EH (cell line): ENCODE data around the gene SYNPO.

Experiments
- DNase-seq: peaks from one replicate; pipeline ENCODE4 v3.0.0-alpha.2; 2015; ENCODE audit warnings: low read depth

Gene SYNPO

DNA sequence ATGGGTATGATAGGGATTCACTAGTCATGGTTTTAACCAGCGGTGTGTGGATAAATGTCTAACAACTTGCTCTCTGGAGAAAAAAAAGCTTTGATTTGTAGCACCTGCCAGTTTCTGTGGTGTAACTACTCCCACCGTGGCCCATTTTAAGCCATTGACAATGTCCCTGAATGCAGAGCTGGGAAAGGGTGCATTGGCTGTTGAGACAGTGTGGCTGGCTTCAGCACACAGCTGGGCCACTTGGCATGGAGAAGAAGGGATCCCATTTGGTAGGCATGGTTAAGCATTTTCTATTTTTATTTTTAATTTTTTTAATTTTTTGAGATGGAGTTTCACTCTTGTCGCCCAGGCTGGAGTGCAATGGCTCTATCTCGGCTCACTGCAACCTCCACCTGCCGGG lies 31.5 kb upstream of the SYNPO start:
- DNase-seq, result no peak

DNA sequence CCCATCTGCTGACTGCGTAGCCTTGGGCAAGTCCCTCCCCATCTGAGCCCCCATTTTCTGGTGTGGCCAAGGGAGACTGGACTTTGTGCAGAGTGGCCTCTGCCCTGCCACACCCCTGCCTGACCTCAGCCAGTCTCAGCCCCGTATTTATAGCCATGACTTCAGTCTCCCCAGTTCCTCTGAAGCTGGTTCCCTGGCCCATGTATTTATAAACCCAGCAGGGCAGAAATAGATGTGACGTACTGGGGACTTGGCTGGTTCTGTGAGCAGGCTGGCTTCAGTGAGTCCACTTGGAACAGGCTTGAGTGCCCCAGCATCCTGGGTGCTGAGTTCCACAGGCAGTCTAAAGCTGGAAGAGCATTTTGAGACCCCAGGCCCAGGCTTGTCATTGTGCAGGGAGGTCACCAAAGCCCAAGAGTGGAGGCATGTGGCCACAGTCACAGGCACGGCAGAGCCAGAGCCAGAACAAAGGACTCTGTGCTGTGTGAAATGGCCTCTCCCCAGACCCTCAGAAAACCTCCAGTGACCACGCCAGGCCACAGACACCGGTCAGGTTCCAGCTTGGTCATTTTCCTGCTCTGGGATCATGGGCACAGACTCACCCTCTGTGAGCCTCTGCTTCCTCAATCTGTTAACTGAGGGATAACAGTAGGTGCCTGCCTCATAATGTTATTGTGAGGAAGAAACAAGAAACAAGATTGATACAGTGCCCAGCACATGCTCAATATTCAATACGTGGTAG lies 30.4 kb upstream of the SYNPO start:
- no peak for DNase-seq

DNA sequence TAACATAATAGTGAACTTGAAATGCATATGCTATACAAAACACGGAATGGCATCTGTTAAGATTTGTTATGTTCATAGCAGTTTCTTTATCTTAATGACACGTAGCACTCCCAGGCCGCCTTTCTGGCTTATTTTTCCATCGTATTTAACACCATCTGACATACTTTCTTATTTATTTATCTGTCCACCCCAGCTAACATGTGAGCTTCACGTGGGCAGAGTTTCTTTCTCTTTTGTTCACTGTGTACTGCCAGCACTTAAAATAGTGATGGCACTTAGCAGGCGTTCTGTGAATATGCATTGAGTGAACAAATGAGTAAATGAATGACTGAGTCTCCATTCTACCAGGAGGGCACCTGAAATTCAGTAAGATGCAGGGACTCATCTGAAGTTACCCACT lies 29.4 kb upstream of the SYNPO start:
- no peak for DNase-seq

DNA sequence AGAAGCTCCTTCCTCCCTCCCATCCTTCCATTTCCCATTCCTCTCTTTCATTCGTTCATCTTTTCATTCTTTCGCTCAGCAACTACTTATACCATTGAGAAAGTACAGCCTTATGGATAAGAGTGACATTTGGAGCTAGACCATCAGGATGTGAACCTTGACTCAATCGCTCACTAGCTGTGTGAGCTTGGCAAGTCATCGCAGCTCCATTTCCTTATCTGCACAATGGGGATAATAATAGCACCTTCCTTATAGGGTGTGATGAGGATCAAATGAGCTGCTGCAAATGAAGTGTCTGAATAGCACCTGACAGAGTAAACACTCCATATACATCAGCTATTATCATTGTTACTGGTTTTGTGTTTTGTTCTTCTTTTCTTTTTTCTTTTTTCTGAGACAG lies 28.1 kb upstream of the SYNPO start:
- no peak for DNase-seq

DNA sequence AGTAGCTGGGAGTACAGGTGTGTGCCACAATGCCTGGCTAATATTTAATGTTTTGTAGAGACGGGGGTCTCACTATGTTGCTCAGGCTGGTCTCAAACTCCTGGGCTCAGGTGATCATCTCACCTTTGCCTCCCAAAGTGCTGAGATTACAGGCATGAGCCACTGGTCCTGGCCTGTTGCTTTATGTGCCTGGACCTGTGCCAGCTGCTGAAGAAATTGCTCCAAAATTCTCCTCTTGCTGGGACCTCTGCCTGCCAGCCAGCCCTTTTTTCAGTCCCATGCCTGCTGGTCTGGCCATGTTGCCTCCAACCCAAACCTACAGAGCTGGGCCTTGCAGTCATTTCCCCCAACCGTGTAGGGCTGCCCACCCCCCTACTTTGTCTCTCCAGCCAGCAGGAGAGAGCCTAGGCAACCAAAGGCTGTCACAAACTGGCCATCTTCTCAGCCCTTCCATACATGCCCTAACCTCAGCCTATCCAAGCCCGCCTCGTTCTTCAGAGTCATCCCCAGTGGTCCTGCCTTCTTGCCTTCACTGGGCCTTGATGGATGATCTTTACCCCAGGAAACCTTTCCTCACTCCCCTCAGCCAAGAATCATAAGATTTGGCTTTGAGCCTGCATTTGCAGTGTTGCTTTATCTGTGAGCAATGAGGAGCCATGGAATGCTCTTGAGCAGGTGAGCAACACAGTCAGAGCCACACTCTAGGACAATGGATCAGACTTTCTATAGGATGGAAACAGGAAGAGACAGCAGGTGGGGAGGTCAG lies 27.4 kb upstream of the SYNPO start:
- no peak for DNase-seq

DNA sequence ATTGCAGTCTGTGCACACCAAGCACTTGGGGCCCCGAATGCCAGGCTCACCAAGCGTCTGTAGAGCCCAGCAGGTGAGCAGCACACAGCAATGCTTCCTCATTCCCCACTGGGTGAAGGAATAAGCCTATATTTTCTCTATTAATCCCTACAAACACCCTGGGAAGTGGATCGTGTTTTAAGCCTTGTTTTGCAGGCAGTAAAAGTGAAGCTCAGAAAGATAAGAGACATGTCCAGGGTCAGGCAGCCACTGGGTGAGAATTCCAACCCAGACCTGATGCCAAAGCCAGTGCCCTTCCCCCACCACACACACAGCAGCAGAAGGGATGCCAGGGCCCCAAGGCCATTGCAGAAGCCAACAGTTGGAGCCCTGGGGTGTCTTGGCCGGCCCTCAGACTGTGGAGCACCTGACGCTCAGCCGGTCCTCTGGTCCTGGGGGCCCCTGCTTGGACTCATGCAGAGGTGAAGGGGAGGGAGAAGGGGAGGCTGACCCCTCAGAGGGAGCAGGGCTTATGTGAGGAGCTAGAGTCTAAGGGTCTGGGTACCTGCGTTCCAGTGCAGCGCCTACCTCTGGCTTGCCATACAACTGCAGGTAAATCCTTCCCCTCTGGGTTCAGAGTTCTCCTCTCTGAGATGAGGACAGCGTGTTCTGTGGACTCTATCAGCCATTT lies 26.3 kb upstream of the SYNPO start:
- DNase-seq, result no peak

DNA sequence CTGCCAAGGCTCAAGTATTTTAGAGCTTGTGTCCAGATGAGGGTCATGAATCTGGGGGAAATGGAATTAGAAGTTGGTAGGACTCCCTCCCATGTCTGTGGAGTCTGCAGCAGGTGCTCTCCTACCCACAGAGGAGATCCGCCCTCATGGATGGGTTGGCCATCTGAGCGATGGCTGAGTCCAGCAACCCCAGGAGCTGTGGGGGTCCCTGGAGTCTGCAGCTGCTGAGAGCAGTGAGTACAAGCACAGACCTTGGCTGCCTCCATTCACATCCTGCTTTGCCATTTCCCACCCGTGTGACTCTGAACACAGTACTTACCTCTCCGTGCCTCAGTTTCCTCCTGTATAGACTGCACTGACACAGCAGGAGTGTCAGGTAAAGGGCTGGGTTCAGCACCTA lies 25.8 kb upstream of the SYNPO start:
- no peak for DNase-seq

DNA sequence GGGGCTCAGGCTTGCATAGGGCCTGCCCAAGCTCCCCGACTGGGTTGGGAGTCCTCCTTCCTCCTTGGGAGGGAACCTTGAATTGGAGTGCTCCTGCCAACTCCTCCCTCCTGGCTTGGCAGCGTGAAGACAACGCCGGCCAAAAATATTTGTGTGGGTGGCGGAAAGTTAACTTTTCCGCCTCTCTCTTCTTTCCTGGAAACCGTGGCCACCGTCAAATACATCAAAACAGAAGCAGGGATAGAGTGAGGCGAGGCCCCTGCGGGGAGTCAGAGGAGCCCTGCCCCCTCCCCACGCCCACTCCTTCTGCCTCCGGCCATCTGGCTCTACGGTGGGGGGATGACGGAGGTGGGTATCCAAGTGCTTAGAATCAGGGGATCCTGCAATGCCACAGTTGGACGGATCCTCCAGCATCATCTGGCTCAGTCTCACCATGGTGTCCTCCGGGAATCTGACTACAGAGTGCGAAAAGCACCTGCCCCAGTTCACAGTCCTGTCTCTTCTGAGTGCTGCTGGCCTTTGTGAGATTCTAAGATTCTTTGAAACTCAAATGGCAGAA lies 25.2 kb upstream of the SYNPO start:
- peak; percentile 51 for DNase-seq

DNA sequence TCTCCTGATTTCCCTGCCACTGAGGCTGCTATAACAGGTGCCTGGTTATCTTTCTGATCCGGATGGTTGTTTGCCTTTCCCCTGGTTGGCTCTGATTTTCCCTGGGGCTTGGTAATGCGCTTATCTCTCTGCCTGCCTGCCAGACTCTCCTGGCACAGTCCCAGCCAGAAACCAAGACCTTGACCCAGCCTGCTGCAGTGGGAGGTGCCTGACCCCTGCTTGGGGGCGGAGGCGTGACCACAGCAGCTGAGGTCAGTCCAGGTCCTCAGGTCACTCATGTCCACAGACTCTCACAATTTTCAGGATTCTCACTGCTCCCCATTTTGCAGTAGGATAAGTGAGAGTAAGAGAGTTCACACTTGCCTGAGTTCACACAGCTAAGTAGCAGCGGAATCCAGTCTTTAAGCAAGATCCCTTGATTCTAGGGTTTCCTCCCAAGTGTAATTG lies 24.4 kb upstream of the SYNPO start:
- DNase-seq, result no peak

DNA sequence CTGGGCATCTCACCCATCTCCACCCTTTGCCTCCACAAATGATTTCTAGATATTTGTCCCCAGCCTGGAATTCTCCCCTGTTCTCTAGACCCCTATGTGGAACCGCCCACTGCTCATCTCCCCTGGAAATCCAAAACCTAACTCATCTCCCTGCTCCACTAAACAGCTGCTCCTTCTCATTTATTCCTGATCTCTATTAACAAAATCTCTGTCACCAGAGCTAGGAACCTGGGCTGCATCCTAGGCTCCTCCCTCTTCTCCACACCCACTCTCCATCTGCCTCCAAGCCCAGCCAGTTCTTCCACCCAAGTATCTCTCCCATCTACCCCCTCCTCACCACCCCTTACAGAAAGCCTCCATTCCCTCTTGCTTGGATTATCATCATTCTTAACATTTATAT lies 24.0 kb upstream of the SYNPO start:
- DNase-seq, result no peak

DNA sequence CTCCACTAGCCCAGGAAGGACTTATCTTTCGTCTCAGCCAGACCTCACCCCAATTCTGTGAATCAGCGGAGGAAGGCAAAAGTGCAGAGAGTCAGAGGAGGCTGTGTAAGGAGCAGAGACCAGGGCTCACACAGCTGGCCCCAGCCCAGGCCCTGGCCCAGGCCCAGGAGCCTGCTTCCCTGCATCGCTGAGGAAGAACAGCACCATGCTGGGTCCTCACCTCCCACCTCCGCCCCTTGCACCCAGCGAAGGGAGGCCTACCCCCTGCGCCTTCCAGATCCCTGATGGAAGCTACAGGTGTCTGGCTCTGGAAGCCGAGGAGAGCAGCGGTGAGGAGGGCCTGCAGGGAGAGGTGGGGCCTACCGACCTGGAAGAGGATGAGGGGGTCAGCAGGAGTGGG lies 22.3 kb upstream of the SYNPO start:
- DNase-seq, result no peak

DNA sequence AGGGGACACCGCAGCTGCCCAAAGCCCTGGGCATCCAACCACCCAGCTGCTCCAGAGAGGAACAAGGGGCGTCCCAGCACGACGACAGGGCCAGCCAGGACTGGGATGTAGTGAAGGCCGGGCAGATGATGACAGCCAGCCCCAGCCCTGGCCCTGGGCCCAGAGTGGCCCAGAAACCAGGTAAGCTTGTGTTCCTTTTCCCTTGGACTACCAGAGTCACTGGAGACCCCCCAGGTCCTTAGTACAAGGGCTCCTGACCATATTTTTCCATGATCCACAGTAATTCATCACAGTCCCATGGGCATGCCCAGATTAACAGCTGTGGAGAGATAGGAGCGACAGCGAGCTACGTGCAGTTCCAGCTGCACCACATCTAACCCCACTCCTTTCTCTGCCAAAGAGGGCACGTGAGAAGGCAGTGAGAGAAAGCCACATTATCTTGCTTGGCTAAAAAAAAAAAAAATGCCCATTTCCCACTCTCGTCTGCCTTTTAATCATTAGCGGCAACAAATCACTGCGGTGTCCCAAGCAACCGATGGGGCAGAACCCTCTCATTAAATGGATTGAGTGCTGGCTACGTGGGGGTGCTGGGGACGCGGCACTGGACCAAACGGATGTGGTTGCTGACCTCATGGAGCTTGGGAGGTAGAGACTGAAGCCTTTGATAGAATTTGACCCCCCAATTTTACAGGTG lies 21.7 kb upstream of the SYNPO start:
- peak; percentile 39 for DNase-seq

DNA sequence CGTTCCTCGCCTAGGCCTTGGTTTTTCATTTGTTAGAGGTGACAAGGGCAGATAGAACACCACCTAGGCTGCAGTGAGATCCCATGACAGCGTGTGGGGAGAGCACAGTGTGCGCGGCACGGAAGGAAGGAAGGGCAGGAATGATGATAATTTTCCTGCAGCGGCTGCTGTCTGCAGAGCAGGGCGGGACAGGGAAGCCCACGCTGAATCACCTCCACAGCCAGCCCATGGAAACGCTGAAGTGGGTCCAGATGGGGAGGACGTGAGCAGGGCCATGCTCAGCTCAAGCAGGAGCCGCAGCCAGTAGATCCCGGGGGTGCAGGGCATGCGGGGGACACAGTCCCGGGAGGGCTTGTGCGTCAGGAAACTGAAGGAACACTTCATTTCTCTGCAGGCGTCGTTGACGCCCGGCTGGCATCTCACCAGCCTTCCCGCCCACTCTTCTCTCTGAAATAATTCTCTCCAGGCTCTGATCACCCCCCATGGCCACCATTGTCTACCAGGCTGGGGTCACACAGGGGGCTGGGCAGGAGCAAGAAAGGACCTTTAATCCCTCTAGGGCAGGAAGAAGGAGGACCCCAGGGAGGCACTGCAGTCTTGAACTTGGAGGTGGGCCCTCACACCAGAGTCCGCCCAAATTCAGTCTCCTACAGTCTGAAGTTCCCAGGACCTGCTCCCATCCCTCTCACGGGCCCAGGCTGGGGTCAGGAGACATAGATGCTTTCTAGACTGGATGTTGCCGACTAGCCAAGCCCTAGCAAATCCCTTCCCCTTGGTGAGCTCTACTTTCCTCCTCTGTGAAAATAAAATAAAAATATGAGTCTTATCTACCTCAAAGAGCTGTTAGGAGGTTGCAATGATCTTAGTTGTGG lies 20.9 kb upstream of the SYNPO start:
- DNase-seq, result peak; percentile 81

DNA sequence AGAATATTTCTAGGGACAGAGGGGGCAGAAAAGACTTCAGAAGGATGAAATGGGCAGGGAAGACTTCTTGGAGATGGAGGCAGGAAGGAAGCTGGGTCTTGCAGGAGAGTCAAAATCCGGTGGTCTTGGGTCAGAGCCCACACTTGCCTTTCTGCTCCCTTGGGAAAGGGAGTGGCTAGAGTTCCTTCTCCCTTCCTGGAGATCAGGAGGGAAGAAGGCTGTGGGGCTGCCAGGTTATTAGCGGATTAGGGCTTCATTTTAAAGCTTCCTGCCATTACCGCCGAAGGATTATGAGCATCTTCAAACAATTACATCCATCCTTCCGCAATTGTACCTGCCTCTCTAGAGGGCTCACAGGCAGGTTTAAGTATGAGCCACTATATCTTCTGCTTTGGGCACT lies 19.2 kb upstream of the SYNPO start:
- DNase-seq, result no peak

DNA sequence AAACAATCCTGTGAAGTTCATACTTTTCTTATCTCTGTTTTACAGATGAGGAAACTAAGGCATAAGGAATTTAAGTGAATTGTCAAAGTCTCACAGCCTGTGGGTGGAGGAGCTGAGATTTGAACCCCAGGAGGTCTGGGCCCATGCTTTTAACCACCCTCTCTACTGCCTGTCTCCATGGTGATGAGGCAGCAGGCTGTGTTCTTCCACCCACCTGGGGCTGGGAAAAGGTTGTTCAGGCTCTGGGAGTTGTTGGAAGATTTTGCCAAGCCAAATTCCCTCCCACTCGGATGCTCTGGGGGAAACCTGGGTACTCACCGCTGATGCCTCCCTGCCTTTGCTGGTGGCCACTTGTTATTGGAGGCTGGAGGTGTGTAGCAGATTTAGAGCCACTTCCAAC lies 18.3 kb upstream of the SYNPO start:
- DNase-seq, result peak; percentile 47

DNA sequence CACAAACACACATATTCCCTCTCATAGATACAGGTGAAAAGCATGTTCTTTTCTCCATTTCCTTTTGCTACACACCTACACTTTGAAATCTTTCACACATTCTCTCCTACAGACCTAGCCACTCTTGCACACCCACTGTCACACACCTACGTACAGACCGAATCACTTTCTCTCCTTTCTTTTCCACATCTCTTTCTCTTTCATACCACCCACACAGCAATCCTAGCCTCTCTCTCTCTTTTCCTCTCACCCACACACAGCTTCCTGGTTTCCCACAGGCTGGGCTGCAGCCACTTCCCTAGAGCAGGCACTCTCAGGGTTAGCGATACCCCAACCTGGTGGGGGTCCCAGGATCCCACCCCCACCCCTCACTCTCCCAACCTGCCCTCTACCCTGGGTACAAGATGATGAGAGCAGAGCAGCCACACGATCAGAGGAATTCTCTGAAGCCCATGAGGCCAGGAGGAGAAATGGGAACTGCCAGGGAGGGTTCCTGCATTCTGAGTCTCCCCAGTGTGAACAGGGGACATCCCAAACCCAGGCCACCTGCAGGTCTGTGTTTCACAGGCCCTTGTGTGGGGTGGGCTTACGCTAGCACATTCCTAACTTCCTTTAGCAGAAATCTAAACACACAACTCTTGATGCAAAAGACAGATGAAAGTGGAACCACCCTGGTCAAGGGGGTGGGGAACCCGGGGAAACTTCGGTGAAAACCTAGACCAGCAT lies 17.1 kb upstream of the SYNPO start:
- no peak for DNase-seq

DNA sequence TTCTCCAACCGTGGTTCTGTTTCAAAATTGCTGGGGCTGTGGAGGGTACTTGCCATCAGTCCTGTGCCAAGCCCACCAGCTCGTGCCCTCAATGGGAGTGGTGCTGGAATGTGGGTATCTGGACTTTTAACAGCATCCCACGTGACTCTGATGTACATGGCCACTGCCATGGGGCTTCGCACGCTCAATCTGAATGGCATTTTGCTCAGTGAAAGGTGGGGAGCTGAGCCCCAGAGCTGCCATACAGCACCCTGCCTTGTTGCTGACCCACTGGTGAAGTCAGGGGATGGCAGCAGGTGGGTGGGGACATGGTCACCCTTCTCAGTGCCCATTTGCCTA lies 16.6 kb upstream of the SYNPO start:
- no peak for DNase-seq

DNA sequence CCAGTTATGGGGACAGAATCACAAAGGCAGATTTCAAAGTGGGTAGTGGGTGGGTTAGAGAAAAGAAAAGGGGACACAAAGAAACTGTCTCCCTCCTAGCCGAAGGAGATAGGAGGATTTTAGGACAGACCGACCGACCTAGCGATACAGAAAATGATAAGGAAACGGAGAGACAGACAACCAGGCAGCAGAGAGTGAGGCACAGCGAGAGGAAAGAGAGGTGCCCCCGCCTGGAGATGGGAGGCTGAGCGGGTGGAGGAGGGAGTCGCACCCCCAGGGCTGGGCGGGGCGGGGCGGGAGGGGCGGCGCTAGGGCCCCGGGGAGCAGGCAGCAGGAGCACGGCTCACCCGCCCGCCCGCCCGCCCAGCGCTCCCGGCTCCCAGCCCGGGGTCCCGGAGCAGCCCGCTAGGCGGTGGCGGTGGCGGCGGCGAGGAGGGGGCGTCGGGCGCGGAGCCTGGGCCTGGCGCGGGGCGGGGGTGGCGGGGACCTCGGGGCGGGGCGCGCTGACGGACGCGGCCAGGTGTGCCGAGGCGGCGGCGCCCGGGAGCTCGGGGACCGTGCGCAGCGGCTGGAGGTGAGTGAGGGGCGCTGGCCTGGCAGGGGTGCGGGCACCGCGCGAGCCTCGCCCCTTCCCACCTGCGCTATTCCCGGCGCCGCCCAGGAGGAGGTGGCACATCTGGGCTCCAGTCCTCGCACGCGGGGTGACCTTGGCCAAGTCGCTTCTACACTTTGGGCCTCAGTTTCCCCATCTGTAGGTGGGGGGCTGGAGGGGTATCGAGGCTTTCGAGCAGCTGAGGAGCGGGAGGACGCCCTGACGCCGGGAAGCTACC lies 15.9 kb upstream of the SYNPO start:
- peak; percentile 40 for DNase-seq

DNA sequence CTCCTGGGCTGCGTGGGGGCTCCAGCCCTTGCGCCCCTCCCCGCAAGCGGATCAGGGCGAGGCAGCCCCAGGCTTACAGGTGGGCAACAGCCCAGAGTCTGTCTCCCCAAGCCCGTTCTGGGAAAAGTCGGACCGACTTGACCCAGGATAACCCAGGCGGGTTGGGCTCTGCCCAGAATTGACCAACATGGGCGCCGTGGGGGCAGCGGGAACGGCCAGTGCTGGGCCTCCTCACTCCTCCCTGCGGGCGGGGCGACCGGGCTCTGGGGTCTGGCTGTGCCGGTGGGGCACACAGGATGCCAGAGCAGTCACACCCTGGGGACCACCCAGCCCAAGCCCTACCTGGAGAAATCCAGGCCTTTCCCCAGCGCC lies 15.3 kb upstream of the SYNPO start:
- no peak for DNase-seq
